NCI-H345 treated with DMSO at 0.1 percent for 48 hours (cell line): ENCODE measurements around the gene ZNF407.
"Not testable (repeated sequence)": the region's sequence is repeated elsewhere in the genome, so short reads cannot be mapped to it uniquely, and the experiment has no call there.

ENCODE experiments used
- DNase-seq: peaks from one replicate; lab custom pipeline; 2025; ENCODE audit not compliant: unreplicated experiment; lab: John Stamatoyannopoulos, UW

Gene ZNF407

DNA sequence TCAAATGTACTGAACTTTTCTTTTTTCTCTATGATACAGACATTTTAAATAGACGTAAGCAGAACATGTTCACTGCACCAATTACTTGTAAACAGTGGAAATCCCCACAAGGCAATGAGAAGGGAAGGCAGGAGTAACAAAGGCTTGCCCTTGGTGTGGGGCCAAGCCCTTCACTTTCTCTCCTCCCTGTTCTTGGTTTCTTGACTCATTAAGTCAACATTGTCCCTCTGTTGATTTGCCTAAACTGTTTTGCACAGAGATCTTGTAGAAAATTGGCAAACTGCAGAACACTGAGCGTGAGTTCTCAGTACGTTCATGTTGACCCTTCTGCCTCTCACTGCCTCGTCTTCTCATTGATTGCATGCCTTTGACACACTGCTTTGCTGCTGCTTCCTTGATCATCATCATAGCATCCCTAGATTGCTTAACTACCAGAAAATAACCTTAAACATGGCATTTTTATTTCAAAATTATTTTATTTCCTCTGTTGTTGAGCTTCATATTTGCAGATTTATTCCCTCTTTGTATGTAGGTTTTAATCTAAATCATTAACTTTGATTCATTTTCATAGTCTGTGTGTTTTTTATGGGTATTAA is 353.6 kb downstream of the ZNF407 start:
- DNase-seq, result no peak

DNA sequence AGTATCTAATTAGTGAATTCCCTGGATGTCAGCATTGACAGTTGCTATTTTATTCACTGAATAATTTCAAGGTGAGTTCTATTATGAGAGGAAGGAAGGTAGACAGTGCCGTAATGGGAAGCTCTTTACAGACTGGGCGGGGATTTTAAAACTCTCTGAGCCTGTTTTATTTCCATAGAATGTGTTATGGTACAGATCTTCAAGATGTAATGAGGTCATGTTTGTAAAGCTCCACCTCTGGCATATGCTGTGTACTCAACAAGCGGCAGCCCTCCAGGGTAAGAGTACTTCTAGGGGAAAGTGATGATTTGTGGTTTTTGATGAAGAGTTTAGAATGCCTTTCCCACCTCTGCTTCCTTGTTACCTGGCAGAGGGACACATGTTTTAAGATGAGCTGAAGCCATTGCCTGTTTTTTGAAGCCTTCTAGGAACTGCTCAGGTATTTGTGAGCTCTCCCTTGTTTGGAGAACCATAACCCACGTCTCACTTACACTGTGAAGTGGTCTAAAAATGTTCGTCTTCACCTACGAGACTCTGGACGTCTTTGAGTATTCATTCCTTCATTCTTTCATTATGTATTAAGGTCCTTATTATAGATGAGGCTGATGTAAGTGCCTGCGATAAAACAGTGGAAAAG is 360.0 kb downstream of the ZNF407 start:
- DNase-seq, result no peak

DNA sequence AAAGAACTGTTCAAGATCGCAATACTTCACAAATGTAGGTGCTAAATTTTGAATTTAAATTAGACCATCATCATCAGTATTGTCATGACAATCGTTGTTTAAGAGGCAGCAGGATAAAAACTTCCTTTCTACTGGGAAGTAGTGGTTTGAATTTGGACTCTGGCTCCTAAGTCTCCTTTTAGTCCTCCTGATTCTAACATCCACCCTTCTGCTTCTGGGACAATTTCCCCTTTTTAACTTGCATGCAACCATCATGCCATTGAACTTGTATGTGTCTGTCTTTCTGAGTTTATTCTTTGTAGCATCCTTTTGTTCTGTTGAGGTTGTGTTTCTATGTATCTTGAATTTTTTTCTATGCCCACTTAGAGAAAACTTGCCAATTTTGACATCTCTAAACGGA is 361.5 kb downstream of the ZNF407 start:
- DNase-seq, result no peak

DNA sequence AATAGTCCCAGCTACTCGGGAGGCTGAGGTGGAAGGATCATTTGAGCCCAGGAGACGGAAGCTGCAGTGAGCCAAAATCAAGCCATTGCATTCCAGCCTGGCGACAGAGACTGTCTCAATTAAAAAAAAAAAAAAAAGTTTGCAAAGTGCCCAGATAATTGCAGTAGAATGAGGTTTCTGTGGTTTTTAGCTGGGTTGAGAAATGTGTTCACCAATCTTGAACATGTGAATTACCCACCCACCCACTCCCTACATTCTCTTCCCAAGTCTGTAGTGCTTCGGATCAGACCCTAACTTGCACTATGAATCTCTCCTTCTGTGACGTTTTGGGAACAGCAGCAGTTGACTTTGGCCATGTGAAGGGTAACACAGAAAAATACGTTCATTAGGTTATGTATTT is 363.9 kb downstream of the ZNF407 start:
- DNase-seq, result no peak

DNA sequence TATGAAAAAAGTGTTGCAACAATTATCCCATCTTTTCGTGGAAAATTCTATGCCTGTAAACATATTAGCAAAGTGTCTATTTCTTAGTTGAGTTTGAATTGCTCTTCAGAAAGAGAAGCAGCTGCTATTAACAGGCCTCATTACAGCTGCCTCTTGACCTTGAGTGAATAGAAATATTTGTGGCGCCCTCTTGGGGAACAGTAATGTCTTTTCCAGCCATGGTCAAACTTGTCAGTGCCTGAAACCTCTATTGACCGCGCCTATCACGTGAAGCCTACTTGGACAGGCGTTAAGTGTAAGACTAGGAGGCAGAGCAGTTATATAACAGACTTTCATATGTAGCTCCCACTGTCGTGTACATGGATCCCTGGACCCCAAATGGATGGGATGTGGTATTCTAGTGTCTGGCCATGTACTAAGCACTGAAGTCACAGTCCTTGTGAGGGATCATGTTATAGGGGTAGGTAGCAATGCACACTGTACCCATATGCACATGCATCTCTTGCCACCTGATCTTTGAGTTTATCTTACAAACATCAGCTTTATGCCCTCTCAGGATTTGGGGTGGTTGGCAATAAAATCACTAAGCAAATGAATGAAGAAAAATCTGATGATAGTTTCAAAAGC is 366.3 kb downstream of the ZNF407 start:
- DNase-seq, result peak; percentile 8

DNA sequence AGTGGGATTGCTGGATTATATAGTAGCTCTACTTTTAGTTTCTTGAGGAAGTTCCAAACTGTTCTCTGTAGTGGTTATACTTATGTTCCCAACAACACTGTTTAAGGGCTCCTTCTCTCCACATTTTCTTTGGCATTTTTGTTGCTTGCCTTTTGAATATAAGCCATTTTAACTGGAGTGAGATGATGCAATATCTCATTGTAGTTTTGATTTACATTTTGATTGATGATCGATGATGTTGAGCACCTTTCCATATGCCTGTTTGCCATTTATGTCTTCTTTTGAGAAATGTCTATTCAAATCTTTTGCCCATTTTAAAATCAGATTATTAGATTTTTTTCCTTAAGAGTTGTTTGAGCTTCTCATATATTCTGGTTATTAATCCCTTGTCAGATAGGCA is 368.0 kb downstream of the ZNF407 start:
- DNase-seq, result no peak

DNA sequence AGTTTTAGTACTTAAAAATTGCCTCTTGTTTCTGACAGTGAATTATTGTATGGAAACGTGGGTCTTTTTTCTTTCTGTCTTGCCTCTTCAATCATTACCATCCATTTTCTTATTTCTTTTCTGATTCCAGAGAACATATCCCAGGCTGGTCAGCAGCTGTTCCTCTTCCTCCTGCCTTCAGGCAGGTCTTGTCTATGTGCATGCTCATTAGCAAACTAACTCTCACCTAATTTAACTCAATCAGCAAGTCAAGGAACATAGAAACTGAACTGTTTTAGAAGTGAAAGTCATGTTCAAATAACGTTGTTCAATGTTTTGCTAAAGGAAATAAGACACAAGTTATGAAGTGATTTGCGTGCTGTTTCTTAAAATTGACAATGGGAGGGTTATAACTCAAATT is 369.8 kb downstream of the ZNF407 start:
- no peak for DNase-seq

DNA sequence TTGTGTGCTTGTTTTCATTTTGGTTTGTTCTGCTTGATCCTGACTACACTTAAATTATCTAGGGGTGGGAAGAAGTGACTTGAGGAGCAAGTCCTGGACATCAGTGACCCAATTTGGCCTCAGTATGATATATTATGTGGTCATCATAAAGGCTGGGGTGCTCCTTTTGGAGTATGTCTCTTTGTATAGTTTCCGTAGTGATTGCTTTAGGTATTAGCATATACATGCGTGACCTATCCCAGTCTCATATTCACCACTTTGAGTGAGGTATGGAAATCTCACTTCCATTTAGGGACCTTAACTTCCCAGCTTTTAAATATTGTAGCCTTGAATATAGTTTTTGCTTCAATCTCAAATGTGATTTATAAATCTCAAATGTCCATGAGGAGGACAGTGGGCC is 370.3 kb downstream of the ZNF407 start:
- no peak for DNase-seq

DNA sequence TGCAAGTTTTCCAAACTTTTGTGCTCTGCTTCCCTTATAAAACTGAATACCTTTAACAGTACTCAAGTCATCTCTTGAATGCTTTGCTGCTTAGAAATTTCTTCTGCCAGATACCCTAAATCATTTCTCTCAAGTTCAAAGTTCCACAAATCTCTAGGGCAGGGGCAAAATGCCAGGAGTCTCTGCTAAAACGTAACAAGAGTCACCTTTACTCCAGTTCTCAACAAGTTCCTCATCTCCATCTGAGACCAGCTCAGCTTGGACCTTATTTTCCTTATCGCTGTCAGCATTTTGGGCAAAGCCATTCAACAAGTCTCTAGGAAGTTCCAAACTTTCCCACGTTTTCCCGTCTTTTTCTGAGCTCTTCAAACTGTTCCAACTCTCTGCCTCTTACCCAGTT is 373.7 kb downstream of the ZNF407 start:
- not testable (repeated sequence) for DNase-seq

DNA sequence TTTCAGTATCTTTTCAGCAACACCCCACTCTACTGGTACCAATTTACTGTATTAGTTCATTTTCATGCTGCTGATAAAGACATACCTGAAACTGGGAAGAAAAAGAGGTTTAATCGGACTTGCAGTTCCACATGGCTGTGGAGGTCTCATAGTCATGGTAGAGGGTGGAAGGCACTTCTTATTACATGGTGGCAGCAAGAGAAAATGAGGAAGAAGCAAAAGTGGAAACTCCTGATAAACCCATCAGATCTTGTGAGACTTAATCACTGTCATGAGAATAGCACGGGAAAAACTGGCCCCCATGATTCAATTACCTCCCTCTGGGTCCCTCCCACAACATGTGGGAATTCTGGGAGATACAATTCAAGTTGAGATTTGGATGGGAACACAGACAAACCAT is 374.1 kb downstream of the ZNF407 start:
- DNase-seq, result not testable (repeated sequence)

DNA sequence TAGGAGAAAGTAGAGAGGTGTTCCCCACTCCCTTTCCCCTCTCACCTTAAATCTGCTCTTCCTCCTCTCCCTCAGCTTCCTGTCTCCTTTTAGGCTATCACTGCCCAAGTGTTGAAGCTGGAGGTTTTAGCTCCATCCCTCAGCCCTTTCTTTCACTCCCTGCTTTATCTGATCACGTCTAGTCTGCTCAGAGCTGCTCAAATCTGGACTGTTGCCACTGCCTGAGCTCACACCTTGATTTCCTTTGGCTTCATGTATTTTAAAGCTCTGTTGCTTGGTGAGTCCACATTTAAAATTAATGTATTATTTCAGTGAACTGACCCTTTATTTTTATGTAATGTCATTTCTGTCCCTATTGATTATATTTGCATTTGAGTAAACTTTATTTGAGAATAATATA is 374.7 kb downstream of the ZNF407 start:
- no peak for DNase-seq

DNA sequence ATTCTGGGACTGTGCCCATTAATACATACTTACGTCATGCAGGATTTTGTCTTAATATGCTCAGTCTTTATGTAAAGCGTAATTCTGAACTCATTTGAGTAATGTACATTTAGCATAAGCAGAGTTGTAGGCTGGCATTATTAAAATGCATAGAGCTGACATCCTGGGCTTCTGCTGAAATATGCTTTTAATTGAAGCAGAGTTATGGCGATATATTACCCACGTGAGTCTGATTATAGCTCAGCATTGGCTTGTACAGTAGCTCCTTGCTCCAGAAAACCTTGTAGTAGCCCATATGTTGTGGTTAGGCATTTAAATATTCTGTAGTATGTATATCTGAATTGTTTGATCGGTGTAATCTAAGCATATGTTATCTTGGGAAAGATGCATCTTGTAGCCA is 377.3 kb downstream of the ZNF407 start:
- DNase-seq, result no peak

DNA sequence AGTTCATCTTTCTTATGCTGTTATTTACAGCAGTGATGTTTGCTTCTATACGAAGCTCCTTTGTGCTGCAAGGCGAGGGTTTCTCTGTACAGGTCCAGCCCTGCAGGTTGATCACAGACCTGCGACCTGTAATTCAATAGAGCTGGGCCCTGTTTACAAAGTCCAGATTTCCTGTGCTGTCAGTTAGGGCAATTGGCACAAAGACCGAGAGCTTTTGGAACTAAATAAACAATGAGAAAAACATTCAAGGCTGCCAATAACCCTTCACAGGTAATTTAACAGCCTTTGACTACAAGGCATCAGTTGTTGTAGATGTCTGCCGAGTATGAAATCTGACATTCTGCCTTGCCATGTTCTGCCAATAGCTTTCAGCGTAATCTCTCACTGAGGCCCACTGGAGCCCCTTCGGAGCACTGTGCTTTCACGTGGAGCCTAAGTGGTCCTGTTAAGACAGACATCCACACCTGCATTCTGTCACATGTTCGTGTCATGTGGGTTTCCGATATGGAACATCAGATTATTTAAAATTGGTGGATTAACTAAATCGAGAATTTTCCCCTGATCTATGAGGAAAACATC is 378.8 kb downstream of the ZNF407 start:
- DNase-seq, result peak; percentile 84

DNA sequence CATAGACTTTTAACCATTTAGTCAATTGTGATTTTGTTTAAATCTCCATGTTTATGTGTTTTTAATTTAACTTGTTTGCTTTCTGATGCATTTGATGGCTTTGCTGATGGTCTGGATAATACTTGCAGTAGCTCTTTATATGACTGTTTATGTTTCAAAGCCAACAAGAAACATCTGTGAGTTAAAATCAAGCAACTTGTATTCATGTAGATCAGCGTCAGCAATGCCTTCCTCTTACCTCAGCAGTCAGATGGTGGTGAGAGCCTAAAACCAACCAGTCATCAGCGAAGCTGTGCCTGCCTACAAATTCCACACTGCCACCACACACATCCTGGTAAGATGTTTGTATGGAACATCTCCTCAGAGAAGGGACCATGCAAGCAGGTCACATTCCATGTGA is 379.4 kb downstream of the ZNF407 start:
- no peak for DNase-seq

DNA sequence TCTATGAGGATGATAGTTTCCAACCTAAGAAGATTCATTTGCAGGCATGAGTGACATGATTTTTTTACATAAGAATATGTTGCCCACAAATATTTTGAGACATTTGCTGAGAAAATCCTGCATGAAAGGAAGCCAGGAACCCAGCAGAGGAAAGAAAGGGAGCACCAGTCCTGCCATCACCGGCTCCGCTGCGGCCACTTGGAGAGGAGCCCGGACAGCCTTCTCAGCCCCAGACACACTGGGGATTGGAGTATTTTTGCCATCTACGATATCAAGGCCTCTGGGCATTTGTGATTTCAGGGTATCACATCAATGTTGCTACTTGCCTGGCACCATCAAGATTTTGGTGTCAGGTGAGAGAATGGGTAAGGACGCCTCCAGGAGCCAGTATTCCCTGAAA is 383.0 kb downstream of the ZNF407 start:
- DNase-seq, result no peak

DNA sequence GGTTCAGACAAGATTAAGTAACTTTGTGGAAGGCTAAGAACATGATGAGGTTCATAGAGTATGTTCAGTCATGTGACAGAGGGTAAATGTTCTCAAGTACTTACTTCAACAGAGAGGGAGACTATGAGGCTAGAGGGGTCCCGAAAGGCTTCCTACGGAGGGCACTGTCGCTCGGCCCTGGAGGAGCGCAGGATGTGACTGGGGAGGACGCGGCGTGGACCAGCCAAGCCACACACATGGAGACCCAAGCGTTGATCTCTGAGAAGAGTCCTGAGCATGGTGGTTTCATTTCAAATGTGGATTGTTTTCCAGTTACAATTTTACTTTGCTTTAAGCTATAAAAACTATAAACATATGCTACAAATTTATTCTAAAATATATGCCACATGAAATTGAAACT is 383.8 kb downstream of the ZNF407 start:
- DNase-seq, result no peak

DNA sequence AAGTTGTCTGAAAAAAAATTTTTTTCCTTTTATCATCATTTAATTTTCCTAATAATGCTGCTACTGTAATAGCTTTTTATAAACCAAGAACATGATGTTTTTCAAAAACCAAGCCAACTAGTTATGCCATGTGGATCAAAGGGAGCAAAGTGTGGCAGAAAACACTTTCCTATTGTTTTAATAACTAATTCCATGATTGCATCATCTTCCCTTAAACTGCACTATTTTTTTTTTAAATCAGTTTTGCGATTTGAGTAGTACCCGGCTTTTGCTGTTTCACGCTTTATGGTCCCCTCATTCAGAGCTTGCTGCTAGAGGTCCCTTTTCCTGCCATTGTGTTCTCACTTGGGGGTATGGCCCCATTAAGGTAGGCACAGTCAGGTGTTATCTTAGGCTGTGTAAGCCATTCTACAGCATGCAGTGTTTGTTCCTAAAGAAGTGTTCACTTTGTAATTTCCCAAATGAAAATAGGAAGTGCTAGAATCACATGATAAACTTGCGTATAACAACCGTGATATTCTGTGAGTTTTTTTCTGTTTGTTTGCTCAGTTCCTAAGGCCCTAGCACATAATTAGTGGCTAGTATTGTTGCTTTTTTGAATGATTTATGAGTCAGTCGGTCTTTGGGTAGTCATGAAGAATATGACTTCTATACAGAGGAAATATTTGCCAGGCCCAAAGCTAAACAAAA is 385.4 kb downstream of the ZNF407 start:
- DNase-seq, result no peak

DNA sequence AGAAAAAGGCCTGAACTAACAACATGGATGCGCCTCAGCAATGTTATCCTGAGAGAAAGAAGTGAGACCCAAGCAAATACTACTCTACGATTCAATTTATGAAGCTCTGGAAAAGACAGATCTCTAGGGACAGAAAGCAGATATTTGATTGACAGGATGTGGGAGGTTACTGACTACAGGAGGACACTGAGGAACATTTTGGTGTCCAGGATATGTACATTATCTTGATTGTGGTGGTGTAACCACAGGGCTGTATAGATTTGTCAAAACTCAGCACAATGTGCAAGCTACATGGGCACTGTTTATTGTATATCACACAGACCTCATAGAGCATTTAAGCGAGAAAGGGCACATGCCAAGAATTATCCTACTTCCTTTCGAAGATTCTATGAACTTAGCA is 391.5 kb downstream of the ZNF407 start:
- DNase-seq, result no peak

DNA sequence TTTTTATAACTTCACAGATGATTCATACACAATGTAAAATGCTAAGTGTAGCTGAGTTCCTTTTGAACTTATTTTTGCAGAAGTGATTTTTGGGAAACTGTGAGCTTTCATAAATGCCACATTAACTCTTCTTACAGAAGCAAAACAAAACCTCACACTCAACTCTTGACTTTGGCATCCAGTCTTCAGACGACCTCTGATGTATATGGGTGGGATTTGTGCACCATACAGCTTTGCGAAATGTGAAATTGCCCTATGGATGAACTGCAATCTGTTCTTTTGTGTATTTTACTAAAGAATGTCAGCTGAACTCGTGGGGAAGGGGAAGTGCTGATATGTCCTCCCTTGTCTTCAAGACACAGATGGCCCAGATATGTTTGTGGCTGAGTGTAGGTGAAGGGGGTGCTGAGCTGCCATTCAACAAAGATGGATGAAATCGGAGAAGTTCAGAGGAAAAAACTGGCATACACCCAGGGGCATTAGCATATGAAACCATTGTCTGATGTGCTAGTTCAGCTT is 393.0 kb downstream of the ZNF407 start:
- no peak for DNase-seq

DNA sequence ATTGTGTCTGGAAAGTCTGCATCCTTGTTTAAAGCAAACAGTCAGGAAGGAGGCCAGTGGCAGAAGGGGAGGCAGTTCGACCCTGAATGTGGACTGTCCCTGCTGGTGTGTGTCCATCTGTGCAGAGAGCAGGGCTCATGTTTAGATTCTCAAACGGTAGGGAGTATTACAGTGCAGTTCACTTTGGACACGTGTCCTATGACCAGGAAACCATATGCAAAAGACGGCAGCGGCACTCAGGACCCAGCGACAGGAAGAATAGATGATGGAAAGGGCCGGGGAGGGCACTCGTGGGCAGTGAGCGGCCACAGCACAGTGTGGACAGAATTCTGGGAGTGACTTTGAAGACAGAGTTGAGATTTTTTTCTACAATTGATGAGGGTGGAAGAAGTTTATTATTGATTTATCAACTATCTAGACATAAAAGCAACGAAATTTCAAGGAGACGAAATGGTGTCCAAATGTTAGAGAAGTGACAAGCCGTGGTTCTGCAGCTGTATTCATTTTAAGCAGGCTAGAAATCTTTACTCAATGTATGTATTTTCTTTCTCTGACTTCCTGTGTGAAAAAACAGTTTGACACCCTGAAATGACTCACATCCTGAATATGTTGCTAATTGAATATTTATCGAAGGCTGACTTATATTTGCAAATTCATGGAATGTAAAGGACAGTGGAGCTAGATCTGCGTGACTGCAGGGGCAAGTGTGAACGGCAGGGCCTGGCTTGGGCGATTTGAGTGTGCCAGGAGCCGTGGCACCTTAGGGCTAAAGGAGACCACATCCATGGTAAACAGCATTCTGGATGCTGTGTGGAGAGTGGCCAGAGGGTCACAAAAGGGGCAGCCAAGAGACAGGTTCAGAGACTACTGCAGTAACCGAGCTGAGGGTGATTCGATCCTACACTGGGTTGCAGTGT is 397.1 kb downstream of the ZNF407 start:
- DNase-seq, result no peak

DNA sequence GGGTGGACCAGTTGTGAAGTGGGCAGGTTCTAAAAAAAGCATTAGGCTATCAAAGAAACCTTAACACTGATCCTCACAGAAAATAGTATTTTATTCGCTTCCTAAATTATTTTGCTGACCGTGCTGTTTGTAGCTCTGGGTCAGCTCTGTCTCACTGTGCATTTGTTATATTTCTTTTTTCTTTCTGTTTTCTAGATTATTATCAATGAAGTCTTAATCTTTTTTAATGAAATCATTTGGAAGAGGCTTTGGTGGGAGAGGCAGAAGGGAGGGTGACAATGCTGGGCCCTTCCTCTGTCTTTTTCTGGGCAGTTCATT is 397.7 kb downstream of the ZNF407 start:
- DNase-seq, result no peak
